Fibroblast of lung (primary cell): ENCODE measurements around the gene EYA2. TPM values are rescaled to one million over a fixed set of nuclear protein-coding genes. Genes with fewer than 3 reads are reported as not detected.

Experiments used
- DNase-seq, 2 donors: peaks; one replicate each; pipeline versions ENCODE4 v3.0.0 to v3.0.0-alpha.2; 2010; ENCODE audit warnings: low read depth in 2 of 2
- H2AFZ ChIP-seq: 2 replicates; pipeline ENCODE4 v1.5.1; 2012; ENCODE audit warnings: low read length, control low read depth, inconsistent platforms
- H3K27ac ChIP-seq: 2 replicates; pipeline ENCODE4 v1.5.1; 2011; ENCODE audit warnings: low read length, control low read depth; ENCODE audit not compliant: insufficient read depth
- H3K27me3 ChIP-seq: 2 replicates; pipeline ENCODE4 v1.5.1; 2011; ENCODE audit warnings: mild to moderate bottlenecking, low read length; ENCODE audit not compliant: control insufficient read depth, insufficient read depth
- H3K36me3 ChIP-seq: 2 replicates; pipeline ENCODE4 v1.5.1; 2011; ENCODE audit warnings: low read length; ENCODE audit not compliant: control insufficient read depth, insufficient read depth
- H3K4me1 ChIP-seq: 2 replicates; pipeline ENCODE4 v1.5.1; 2011; ENCODE audit warnings: low read length; ENCODE audit not compliant: control insufficient read depth, insufficient read depth; ENCODE audit errors: extremely low read depth
- H3K4me2 ChIP-seq: 2 replicates; pipeline ENCODE4 v1.5.1; 2011; ENCODE audit warnings: low read length, control low read depth; ENCODE audit not compliant: insufficient read depth; ENCODE audit errors: extremely low read depth
- H3K4me3 ChIP-seq, 4 experiments: fragments of 200-600 bp in 1 of 4; sonication (generic) in 1 of 4; replicated peaks in 1 of 4; 2 replicates each; pipeline ENCODE4 v1.5.1; 2011 to 2016; ENCODE audit warnings: low read length in 4 of 4, low read depth in 3 of 4, mild to moderate bottlenecking in 3 of 4, control low read depth in 2 of 4, inconsistent platforms in 1 of 4, mixed read lengths in 1 of 4; ENCODE audit not compliant: insufficient read depth in 1 of 4; ENCODE audit errors: control extremely low read depth in 1 of 4
- H3K79me2 ChIP-seq: 2 replicates; pipeline ENCODE4 v1.5.1; 2012; ENCODE audit warnings: mild to moderate bottlenecking, low read length, inconsistent platforms; ENCODE audit not compliant: control insufficient read depth, insufficient read depth
- H3K9ac ChIP-seq: 2 replicates; pipeline ENCODE4 v1.5.1; 2011; ENCODE audit warnings: mild to moderate bottlenecking, low read length, control low read depth; ENCODE audit not compliant: insufficient read depth
- H3K9me3 ChIP-seq: 2 replicates; pipeline ENCODE4 v1.5.1; 2012; ENCODE audit warnings: low read depth, low read length; ENCODE audit not compliant: control insufficient read depth, insufficient read depth
- H4K20me1 ChIP-seq: 2 replicates; pipeline ENCODE4 v1.5.1; 2011; ENCODE audit warnings: low read length; ENCODE audit not compliant: control insufficient read depth, insufficient read depth; ENCODE audit errors: extremely low read depth
- EZH2 ChIP-seq: IDR thresholded peaks from 2 replicates; pipeline ENCODE4 v1.5.1; 2012; ENCODE audit warnings: low read length, control low read depth, mild to moderate bottlenecking; ENCODE audit errors: missing control alignments
- polyA plus RNA-seq, 2 donors: library from polyadenylated mRNA; depleted of rRNA in 1 of 2; stranded (reverse) in 1 of 2; unstranded in 1 of 2; fragments of >200 nt; gene quantifications; 2 replicates each; pipeline ENCODE4 v1.2.1, GENCODE V29; 2011 to 2012; ENCODE audit warnings: missing spikeins in 1 of 2
- total RNA-seq: library from RNA; depleted of rRNA; stranded (reverse); fragments of >200 nt; gene quantifications from 2 replicates; pipeline ENCODE4 v1.2.1, GENCODE V29; 2014
- TF ChIP-seq, protein P1 (sequence below), 2 donors: IDR thresholded peaks in 1 of 2; conservative IDR thresholded peaks in 1 of 2; 1 replicate in 1 of 2; 2 replicates in 1 of 2; pipeline ENCODE4 v1.5.1; 2011 to 2012; ENCODE audit warnings: low read length in 2 of 2, control low read depth in 1 of 2, inconsistent platforms in 1 of 2, low read depth in 1 of 2, mild to moderate bottlenecking in 1 of 2

The EYA2 gene
- total and polyA plus RNA-seq, 2 donors (not counting 1 experiment from before 2014, with no cell fraction given), result 0.37 to 1.7 TPM

DNA sequence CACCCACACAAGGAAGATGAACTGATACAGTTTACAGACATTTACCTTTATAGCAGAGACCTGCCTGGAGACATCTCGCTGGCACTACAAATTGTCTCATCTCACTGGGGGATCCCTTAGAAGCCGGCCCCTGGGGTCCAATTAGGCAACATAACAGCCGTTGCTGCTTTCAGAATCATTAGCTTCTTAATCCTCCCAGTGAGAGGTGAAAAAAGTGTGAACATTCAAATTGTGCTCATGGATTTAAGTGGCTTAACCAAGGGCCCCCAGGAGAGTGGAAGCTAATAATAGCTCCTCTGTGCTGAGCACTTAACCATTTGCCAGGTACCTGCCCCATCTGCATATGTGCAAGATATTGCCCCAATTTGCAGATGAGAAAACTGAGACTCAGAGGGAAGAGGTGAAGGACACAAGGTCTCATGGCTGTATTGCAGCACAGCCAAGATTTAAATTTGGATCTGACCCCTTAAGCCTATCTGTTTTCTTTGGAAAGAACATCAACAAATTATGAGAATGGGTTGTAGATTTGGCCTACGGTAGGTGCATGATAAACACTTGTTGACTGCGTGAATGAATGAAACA lies 101.0 kb downstream of the EYA2 start:
- H3K4me2 ChIP-seq, result no peak overlapping the region
- H3K9ac ChIP-seq, result no peak overlapping the region
- DNase-seq, result no peak
- no peaks in the 10 kb centered on the region for H4K20me1 ChIP-seq
- H3K4me3 ChIP-seq, result no peak overlapping the region
- no peaks in the 10 kb centered on the region for H3K9me3 ChIP-seq
- TF ChIP-seq, protein P1, sequence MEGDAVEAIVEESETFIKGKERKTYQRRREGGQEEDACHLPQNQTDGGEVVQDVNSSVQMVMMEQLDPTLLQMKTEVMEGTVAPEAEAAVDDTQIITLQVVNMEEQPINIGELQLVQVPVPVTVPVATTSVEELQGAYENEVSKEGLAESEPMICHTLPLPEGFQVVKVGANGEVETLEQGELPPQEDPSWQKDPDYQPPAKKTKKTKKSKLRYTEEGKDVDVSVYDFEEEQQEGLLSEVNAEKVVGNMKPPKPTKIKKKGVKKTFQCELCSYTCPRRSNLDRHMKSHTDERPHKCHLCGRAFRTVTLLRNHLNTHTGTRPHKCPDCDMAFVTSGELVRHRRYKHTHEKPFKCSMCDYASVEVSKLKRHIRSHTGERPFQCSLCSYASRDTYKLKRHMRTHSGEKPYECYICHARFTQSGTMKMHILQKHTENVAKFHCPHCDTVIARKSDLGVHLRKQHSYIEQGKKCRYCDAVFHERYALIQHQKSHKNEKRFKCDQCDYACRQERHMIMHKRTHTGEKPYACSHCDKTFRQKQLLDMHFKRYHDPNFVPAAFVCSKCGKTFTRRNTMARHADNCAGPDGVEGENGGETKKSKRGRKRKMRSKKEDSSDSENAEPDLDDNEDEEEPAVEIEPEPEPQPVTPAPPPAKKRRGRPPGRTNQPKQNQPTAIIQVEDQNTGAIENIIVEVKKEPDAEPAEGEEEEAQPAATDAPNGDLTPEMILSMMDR (conservative IDR thresholded peaks at IDR 0.05 in 1 of 2, IDR thresholded peaks at IDR 0.05 in 1 of 2; ENCODE audit: low read depth in 1 of 2, low read length in 2 of 2), result no peak
- TF ChIP-seq EZH2, result no peak
- H3K4me1 ChIP-seq, result no peaks in the 10 kb centered on the region
- no peaks in the 10 kb centered on the region for H3K79me2 ChIP-seq
- no peak overlapping the region for H2AFZ ChIP-seq
- no peaks in the 10 kb centered on the region for H3K36me3 ChIP-seq
- H3K27me3 ChIP-seq, result no peaks in the 10 kb centered on the region
- no peak overlapping the region for H3K27ac ChIP-seq

- Histone ChIP-seq H4K20me1 (no peaks in the 10 kb centered on the region), H3K36me3 (no peaks in the 10 kb centered on the region), H3K9me3 (no peaks in the 10 kb centered on the region), H2AFZ (no peak overlapping the region), H3K4me1 (no peaks in the 10 kb centered on the region), H3K27ac (no peak overlapping the region), H3K79me2 (no peaks in the 10 kb centered on the region), H3K4me3 (no peak overlapping the region), H3K9ac (no peak overlapping the region), H3K27me3 (no peaks in the 10 kb centered on the region), H3K4me2 (no peak overlapping the region)
- DNase-seq, result no peak
- no peak for TF ChIP-seq EZH2
Observed at GRCh38 chr20:46997187-46997586, 102.5 kb downstream of the EYA2 start.

DNA sequence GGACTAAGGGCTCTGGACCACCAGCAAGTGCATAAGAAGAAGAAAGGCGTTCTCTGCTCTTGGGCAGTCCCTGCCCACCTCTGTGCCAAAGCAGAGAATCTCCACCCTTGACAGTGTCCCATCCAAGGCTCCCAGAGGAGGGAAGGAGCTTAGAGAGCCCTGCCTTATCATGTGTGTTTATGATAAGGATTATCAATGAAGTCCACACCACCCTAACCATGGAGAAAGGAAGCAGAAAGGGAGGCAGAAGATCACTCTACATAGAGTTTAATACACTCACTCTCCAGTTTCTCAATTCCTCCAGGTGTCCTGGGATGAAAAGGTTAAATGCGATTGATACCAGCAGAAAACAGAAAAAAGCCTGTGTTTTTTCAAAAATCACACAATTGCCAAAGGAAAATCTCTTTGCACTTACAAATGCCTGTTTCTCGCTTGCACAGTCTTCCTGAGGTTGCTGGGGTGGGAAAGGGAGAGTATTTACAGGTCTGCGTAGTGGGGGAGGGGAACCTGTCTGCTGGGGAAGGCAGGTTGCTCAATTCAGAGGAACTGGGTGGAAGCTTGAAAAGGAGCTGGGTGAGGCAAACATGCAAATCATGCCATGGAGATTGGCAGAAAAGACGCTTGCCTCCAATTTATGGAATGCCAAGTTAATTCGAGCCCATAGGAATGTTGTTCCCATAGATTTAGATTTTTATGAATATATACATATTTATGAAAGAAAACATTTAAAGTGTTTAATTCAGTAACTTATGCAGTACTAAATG lies 104.0 kb downstream of the EYA2 start:
- H3K27me3 ChIP-seq, result no peaks in the 10 kb centered on the region
- TF ChIP-seq, protein P1 (conservative IDR thresholded peaks at IDR 0.05 in 1 of 2, IDR thresholded peaks at IDR 0.05 in 1 of 2; ENCODE audit: low read depth in 1 of 2, low read length in 2 of 2), result no peak
- no peak for TF ChIP-seq EZH2
- H2AFZ ChIP-seq, result no peak overlapping the region
- no peak overlapping the region for H3K4me2 ChIP-seq
- no peaks in the 10 kb centered on the region for H3K36me3 ChIP-seq
- no peaks in the 10 kb centered on the region for H3K79me2 ChIP-seq
- no peak overlapping the region for H3K27ac ChIP-seq
- H3K9ac ChIP-seq, result no peak overlapping the region
- H4K20me1 ChIP-seq, result no peaks in the 10 kb centered on the region
- H3K4me1 ChIP-seq, result no peaks in the 10 kb centered on the region
- H3K9me3 ChIP-seq, result no peaks in the 10 kb centered on the region
- H3K4me3 ChIP-seq, result no peak overlapping the region
- no peak for DNase-seq
